GM10266 (cell line): Measurements from ENCODE around the gene MAN1C1.

Experiments used
- DNase-seq: peaks from one replicate; pipeline ENCODE4 v3.0.0; 2012; ENCODE audit errors: extremely low spot score
- TF ChIP-seq, protein P1 (sequence below): IDR thresholded peaks from 2 replicates; pipeline ENCODE4 v1.5.1; 2012; ENCODE audit warnings: mild to moderate bottlenecking, low read depth; ENCODE audit not compliant: control insufficient read depth, insufficient read depth; ENCODE audit errors: missing control alignments

MAN1C1 gene

DNA sequence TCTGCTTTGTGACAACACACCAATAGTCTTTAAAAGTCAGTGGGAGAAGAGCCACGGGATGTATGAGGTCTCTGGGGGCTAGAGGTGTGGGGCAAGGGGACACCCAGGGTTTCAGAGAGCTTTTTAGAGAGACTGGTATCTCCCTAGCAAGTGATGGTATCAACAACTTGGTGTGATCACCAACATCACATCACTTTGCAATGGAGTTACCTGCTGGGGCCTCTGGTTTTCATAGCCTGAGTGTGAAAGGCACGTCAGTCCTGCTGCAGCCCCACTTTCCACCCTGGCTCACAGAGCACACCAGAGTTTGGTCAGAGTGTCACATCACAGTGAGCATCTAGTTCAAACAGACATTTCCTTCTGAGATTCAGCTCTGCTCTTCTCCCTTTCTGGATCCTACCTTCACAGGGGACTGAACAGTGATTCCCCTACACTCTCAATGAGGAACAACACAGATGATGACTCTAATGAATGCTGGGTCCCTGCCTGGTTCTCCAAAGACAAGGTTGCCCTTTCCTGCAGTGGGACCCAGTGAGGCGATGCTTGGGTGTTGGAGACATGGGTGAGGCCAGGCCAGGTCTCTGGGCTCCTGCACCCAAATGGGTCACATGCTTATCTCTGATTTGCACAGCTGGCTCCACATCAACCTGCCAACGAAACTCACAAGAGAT lies 2.0 kb upstream of the MAN1C1 start:
- DNase-seq = no peak
- TF ChIP-seq, protein P1, sequence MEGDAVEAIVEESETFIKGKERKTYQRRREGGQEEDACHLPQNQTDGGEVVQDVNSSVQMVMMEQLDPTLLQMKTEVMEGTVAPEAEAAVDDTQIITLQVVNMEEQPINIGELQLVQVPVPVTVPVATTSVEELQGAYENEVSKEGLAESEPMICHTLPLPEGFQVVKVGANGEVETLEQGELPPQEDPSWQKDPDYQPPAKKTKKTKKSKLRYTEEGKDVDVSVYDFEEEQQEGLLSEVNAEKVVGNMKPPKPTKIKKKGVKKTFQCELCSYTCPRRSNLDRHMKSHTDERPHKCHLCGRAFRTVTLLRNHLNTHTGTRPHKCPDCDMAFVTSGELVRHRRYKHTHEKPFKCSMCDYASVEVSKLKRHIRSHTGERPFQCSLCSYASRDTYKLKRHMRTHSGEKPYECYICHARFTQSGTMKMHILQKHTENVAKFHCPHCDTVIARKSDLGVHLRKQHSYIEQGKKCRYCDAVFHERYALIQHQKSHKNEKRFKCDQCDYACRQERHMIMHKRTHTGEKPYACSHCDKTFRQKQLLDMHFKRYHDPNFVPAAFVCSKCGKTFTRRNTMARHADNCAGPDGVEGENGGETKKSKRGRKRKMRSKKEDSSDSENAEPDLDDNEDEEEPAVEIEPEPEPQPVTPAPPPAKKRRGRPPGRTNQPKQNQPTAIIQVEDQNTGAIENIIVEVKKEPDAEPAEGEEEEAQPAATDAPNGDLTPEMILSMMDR = no peak

DNA sequence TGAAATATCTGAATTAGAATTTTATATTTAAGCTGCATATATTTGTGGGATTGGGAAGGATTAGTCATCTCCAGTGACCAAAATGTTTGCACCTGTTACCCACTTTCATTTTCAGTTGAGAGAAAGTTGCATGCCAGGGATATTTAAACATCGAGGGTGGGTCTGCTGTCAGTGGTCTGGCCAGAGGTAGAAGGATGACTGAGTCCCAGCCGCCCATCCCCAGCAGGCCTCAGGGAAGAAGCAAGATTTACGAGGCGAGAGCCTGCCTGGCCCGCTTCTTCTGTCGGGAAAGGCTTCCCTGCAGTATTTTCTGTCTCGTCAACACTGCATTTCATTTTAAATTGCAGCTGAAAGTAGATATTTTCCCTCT lies 1.4 kb upstream of the MAN1C1 start:
- DNase-seq = no peak
- TF ChIP-seq, protein P1 = no peak

DNA sequence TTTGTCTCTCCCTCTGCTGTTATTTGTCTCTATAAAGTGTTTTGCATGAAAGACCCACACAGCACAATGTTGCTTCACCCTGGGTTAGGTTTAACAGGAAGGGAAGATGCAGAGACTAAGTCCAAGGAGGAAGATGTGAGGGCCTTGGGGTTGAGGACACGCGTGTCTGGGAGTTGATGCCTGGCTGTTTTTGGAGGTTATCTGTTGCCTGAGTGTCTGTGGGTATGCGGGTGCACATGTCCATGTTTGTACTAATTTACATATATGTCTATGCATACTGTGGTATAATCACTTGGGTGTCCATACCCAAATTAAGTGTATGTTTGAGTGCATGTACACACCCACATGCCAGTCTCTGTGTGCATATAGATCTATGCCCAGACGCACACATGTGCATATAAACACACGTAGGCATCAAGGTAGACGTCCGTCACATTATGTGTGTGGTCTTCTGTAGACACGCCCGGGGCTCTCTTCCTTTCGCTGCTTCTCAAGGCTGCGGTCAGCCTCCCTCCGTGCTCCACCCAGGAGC lies 962 bp upstream of the MAN1C1 start:
- DNase-seq = peak; percentile 10
- TF ChIP-seq, protein P1 = no peak

DNA sequence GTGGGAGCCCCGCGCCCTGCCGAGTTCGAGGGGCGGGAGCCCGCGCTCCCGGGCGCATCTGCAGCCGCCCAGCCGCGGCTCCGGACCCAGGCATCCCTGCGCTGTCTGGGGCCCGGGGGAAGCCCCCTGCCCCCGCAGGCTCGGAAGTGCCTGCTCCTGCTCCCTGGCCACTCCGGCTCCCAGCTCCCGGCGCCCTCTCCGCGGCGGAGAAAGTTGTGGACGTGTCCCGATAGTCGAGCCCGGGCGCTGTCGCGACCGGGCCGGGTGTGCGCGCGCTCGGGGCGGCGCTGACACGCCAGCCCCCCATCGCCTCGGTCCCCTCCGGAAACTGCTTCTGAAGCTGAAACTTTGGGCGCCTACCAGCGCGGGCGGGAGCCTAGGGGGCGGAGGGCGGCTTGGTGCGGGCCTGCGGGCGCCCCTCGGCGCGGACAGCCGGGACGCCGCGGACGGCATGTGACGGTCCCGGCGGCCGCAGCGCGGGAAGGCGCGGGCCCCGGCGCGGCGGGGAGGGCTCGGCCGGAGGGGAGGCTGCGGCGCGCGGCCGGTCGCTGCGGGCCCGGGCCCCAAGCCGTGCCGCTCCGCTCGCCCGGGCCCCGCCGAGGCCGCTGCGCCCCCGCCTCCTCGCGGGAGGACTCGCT lies 515 bp downstream of the MAN1C1 start:
- DNase-seq = peak; percentile 56
- TF ChIP-seq, protein P1 = no peak

DNA sequence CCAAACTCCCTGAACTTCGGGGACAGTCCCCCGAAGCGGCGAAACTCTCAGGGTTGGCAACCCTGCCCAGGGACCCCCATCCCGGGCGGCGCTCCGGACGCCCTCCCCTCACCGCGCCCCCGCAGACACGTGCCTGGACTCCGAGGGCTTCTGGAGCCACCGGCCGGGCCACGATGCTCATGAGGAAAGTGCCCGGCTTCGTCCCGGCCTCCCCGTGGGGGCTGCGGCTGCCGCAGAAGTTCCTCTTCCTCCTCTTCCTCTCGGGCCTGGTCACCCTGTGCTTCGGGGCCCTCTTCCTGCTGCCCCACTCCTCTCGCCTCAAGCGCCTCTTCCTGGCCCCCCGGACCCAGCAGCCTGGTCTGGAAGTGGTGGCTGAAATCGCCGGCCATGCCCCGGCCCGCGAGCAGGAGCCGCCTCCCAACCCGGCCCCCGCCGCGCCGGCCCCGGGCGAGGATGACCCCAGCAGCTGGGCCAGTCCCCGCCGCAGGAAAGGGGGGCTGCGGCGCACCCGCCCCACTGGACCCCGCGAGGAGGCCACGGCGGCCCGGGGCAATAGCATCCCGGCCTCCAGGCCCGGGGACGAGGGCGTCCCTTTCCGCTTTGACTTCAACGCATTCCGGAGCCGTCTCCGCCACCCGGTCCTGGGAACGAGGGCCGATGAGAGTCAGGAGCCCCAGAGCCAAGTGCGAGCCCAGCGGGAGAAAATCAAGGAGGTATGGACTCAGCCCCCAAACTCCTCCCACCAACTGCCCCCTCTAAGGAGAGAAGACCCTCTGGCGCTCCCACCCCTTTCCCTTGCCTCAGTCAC lies 1.2 kb downstream of the MAN1C1 start:
- TF ChIP-seq, protein P1 = no peak
- peak; percentile 48 for DNase-seq

DNA sequence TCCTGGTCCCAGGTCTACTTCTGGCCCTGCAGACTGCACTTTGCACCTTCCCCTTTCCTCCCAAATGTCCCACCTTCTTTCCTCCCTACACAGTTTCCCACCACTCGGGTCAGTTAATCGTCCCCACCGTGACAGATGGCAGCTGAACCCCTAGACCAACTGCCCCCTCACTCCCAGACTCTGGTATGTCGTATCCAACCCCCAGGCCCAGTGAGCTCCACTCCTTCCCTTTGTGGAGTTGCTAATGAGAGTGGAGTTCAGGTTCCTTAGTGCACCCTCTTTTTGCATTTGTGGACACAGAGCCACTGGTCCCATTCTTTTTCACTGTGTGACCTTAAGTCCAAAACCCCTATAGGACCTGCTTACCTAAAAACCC lies 1.8 kb downstream of the MAN1C1 start:
- no peak for DNase-seq
- TF ChIP-seq, protein P1 = no peak
